H54 (cell line): ENCODE measurements around the gene CLIC3.
"Not testable (repeated sequence)": the region's sequence is repeated elsewhere in the genome, so short reads cannot be mapped to it uniquely, and the experiment has no call there.

ENCODE experiments used
- DNase-seq: peaks from one replicate; pipeline ENCODE4 v3.0.0; 2011; ENCODE audit warnings: low spot score, mixed read lengths; ENCODE audit not compliant: insufficient read length
- FAIRE-seq: peaks from 3 replicates; lab custom pipeline; 2011; peaks lifted over from hg19 to GRCh38; lab: Jason Lieb, UNC
- POLR2A ChIP-seq: IDR thresholded peaks from 2 replicates; pipeline ENCODE4 v1.6.1; 2011; ENCODE audit warnings: low read depth, mild to moderate bottlenecking, low read length

CLIC3 gene

GRCh38 chr9:137009217-137009616, 12.8 kb upstream of the CLIC3 start:
- TF ChIP-seq POLR2A, result no peak
- DNase-seq (no peak), FAIRE-seq (no peak)

GRCh38 chr9:137008312-137008711, 11.9 kb upstream of the CLIC3 start:
- FAIRE-seq, result no peak

GRCh38 chr9:137007816-137008270, 11.5 kb upstream of the CLIC3 start:
- DNase-seq (no peak), FAIRE-seq (no peak)
- TF ChIP-seq POLR2A, result no peak

More at GRCh38 chr9:137008312-137008711, 11.9 kb upstream of the CLIC3 start:
- DNase-seq, result no peak
- no peak for TF ChIP-seq POLR2A

GRCh38 chr9:137007108-137007815, 10.9 kb upstream of the CLIC3 start:
- DNase-seq (no peak), FAIRE-seq (no peak)
- TF ChIP-seq POLR2A, result no peak

GRCh38 chr9:137006116-137007003, 10.0 kb upstream of the CLIC3 start:
- FAIRE-seq, result no peak
- no peak for TF ChIP-seq POLR2A
- no peak for DNase-seq

- not testable (repeated sequence) for DNase-seq, FAIRE-seq
Measured at GRCh38 chr9:137004285-137004684, 7.9 kb upstream of the CLIC3 start.

- FAIRE-seq (no peak), DNase-seq (no peak)
- no peak for TF ChIP-seq POLR2A
Measured at GRCh38 chr9:137002646-137003041, 6.3 kb upstream of the CLIC3 start.

GRCh38 chr9:137001857-137002645, 5.7 kb upstream of the CLIC3 start:
- DNase-seq (no peak), FAIRE-seq (no peak)
- TF ChIP-seq POLR2A, result no peak

- no peak for TF ChIP-seq POLR2A
- DNase-seq (no peak), FAIRE-seq (no peak)
Measured at GRCh38 chr9:137000177-137000930, 4.0 kb upstream of the CLIC3 start.

GRCh38 chr9:136997830-136998234, 1.5 kb upstream of the CLIC3 start:
- TF ChIP-seq POLR2A, result no peak
- DNase-seq (no peak), FAIRE-seq (no peak)

GRCh38 chr9:136997371-136997770, 1.0 kb upstream of the CLIC3 start:
- FAIRE-seq (no peak), DNase-seq (no peak)
- TF ChIP-seq POLR2A, result no peak

GRCh38 chr9:136995772-136996311, 526 bp downstream of the CLIC3 start:
- no peak for FAIRE-seq
- DNase-seq, result peak; percentile 94
- TF ChIP-seq POLR2A, result no peak

- FAIRE-seq (no peak), DNase-seq (no peak)
- no peak for TF ChIP-seq POLR2A
Measured at GRCh38 chr9:136995362-136995761, 1.0 kb downstream of the CLIC3 start.

- FAIRE-seq (no peak), DNase-seq (no peak)
- TF ChIP-seq POLR2A, result no peak; the same call in 1 of the 2 replicates
Measured at GRCh38 chr9:136994888-136995230, 1.5 kb downstream of the CLIC3 start.
